Sigmoid colon (tissue), 7 donors: ENCODE measurements around the gene MZB1. TPM values are rescaled to one million over a fixed set of nuclear protein-coding genes. Genes with fewer than 3 reads are reported as not detected.

Experiments used
- DNase-seq: peaks from one replicate; pipeline ENCODE4 v3.0.0-alpha.2; 2019
- H3K27ac ChIP-seq, 4 donors: fragments of 200-600 bp; sonication (generic); one replicate each; pipeline ENCODE4 v1.5.1; 2016 to 2019; ENCODE audit warnings: mild to moderate bottlenecking in 1 of 4
- H3K27me3 ChIP-seq, 3 donors: fragments of 200-600 bp; sonication (generic); one replicate each; pipeline ENCODE4 v1.5.1; 2019; ENCODE audit warnings: mild to moderate bottlenecking in 1 of 3
- H3K36me3 ChIP-seq, 4 donors: fragments of 200-600 bp; sonication (generic); one replicate each; pipeline ENCODE4 v1.5.1; 2016 to 2019
- H3K4me1 ChIP-seq, 4 donors: fragments of 200-600 bp; sonication (generic); one replicate each; pipeline ENCODE4 v1.5.1; 2017 to 2019
- H3K4me3 ChIP-seq, 4 donors: fragments of 200-600 bp; sonication (generic); one replicate each; pipeline ENCODE4 v1.5.1; 2017 to 2019; ENCODE audit warnings: mild to moderate bottlenecking in 2 of 4, moderate library complexity in 1 of 4
- H3K9me3 ChIP-seq, 4 donors: fragments of 200-600 bp in 3 of 4; sonication (generic) in 3 of 4; one replicate each; pipeline versions ENCODE4 v1.5.1 to v1.6.1; 2013 to 2019
- EP300 ChIP-seq, 4 donors: sonication (generic); formaldehyde crosslinking; IDR thresholded peaks; one replicate each; pipeline ENCODE4 v1.6.1; 2017; ENCODE audit warnings: antibody characterized with exemption in 4 of 4
- POLR2A ChIP-seq, 2 donors: fragments of 450-650 bp; IDR thresholded peaks; one replicate each; pipeline ENCODE4 v1.6.1; 2016; ENCODE audit warnings: antibody characterized with exemption in 2 of 2, mild to moderate bottlenecking in 2 of 2, moderate library complexity in 2 of 2
- POLR2AphosphoS5 ChIP-seq, 4 donors: sonication (generic); formaldehyde crosslinking; IDR thresholded peaks; one replicate each; pipeline ENCODE4 v1.6.1; 2017; ENCODE audit warnings: antibody characterized with exemption in 4 of 4
- WGBS, 2 donors: extraction: QIAGEN DNeasy Blood & Tissue Kit; methylation state at CpG; one replicate each; pipeline ENCODE4 v1.1.7; 2013; 5-methylcytosine and 5-hydroxymethylcytosine counted together
- intact Hi-C: fragments of 100-400 bp; cut with DNase I; formaldehyde crosslinking; loops from one replicate; pipeline ENCODE4 v1.15.1; 2023
- polyA plus RNA-seq, 3 donors: library from polyadenylated mRNA; stranded (reverse); fragments of 200-250 nt; gene quantifications; one replicate each; pipeline ENCODE4 v1.2.3, GENCODE V29; 2013
- total RNA-seq, 4 donors: library from RNA; depleted of rRNA; stranded (reverse); fragments of >200 nt; gene quantifications; one replicate each; pipeline ENCODE4 v1.1.0, GENCODE V29; 2016
- TF ChIP-seq, protein P1 (sequence below), 4 experiments: fragments of 450-650 bp in 3 of 4; fragments of 200-600 bp in 1 of 4; IDR thresholded peaks; one replicate each; pipeline ENCODE4 v1.5.1; 2016 to 2019; ENCODE audit warnings: antibody characterized with exemption in 4 of 4, mild to moderate bottlenecking in 3 of 4, moderate library complexity in 2 of 4
- donor health status: healthy with polysubstance abuse.
- donor health status: Bipolar disorder and iron deficiency.
- donor health status: healthy.

Gene MZB1
- total and polyA plus RNA-seq, 7 donors: 2.2 to 29.2 (median 3.2) TPM; not detected in 3

DNA sequence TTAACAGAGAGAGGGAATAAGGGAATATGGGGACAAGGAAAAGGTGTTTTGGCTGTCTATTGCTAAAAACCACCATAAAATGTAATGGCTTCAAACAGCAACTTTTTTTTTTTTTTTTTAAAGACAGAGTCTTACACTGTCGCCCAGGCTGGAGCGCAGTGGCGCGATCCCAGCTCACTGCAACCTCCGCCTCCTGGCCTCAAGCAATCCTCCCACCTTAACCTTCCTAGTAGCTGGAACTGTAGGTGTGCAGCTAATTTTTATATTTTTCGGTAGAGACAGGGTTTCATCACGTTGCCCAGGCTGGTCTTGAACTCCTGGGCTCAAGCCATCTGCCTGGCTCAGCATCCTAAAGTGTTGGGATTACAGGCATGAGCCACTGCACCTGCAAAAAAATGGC is 18.5 kb upstream of the MZB1 start:
- H3K27ac ChIP-seq: no peak overlapping the region
- WGBS, 2 donors: 93 to 96% methylated on average over 7 of the region's 7 CpGs
- no peaks in the 10 kb centered on the region for H3K27me3 ChIP-seq
- H3K9me3 ChIP-seq: no peaks in the 10 kb centered on the region
- intact Hi-C loops: no loop called here
- H3K36me3 ChIP-seq: no peaks in the 10 kb centered on the region
- H3K4me3 ChIP-seq: no peak overlapping the region
- TF ChIP-seq EP300 (IDR thresholded peaks at IDR 0.05): no peak
- TF ChIP-seq, protein P1, sequence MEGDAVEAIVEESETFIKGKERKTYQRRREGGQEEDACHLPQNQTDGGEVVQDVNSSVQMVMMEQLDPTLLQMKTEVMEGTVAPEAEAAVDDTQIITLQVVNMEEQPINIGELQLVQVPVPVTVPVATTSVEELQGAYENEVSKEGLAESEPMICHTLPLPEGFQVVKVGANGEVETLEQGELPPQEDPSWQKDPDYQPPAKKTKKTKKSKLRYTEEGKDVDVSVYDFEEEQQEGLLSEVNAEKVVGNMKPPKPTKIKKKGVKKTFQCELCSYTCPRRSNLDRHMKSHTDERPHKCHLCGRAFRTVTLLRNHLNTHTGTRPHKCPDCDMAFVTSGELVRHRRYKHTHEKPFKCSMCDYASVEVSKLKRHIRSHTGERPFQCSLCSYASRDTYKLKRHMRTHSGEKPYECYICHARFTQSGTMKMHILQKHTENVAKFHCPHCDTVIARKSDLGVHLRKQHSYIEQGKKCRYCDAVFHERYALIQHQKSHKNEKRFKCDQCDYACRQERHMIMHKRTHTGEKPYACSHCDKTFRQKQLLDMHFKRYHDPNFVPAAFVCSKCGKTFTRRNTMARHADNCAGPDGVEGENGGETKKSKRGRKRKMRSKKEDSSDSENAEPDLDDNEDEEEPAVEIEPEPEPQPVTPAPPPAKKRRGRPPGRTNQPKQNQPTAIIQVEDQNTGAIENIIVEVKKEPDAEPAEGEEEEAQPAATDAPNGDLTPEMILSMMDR (IDR thresholded peaks at IDR 0.05): no peak
- peaks cover 0 to 37% (median 35%) of the 10 kb centered on the region in 4 donors for H3K4me1 ChIP-seq
- DNase-seq: no peak

DNA sequence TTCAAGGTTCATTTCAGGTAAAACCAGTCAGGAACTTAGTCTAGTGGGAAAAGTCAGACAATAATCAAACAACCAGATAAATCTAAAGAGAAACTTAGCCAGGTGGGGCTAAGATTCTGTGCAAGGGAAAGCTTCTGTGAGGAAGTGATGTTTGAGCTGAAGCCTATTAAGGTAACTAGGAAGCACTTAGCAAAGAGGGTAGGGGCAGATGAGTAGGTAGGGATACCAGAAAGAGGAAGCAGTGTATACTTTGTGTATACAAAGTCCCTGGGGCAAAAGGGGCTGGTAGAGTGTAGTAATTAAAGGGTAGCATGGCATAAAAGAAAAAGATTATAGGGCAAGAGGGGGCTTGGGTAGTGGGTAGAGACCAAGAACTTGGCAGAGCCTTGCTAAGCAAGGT is 17.8 kb upstream of the MZB1 start:
- H3K27me3 ChIP-seq: no peaks in the 10 kb centered on the region
- H3K36me3 ChIP-seq: no peaks in the 10 kb centered on the region
- TF ChIP-seq POLR2AphosphoS5 (IDR thresholded peaks at IDR 0.05) (no peak), EP300 (IDR thresholded peaks at IDR 0.05) (no peak), POLR2A (IDR thresholded peaks at IDR 0.05) (no peak)
- TF ChIP-seq, protein P1 (IDR thresholded peaks at IDR 0.05): no peak
- H3K27ac ChIP-seq: no peak overlapping the region
- no peaks in the 10 kb centered on the region for H3K9me3 ChIP-seq
- DNase-seq: no peak
- H3K4me3 ChIP-seq: no peak overlapping the region
- peaks cover 0 to 41% (median 38%) of the 10 kb centered on the region in 4 donors for H3K4me1 ChIP-seq
- intact Hi-C loops: no loop called here

DNA sequence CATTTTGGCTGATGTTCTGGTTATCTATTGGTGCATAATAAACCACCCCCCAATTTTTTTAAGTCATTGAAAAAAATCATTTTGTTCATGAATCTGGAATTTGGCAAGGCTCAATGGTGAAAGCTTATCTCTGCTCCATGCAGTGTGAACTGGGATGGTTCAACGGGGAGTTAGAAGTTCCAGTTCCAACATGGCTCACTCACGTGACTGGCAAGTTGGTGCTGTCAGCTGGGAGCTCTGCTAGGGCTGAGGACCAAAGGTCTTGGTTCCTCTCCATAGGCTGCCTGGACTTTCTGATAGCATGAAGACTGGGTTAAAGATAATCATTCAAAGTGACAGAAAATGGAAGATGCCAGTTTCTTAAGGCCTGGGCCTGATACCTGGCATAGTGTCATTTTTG is 17.2 kb upstream of the MZB1 start:
- no peaks in the 10 kb centered on the region for H3K36me3 ChIP-seq
- TF ChIP-seq EP300 (IDR thresholded peaks at IDR 0.05) (no peak), POLR2A (IDR thresholded peaks at IDR 0.05) (no peak), POLR2AphosphoS5 (IDR thresholded peaks at IDR 0.05) (no peak)
- TF ChIP-seq, protein P1 (IDR thresholded peaks at IDR 0.05): no peak
- H3K27ac ChIP-seq: no peak overlapping the region
- no peak overlapping the region for H3K4me3 ChIP-seq
- DNase-seq: no peak
- peaks cover 0 to 40% (median 37%) of the 10 kb centered on the region in 4 donors for H3K4me1 ChIP-seq
- WGBS, 2 donors: 93 to 95% methylated on average over 2 of the region's 2 CpGs
- no peaks in the 10 kb centered on the region for H3K27me3 ChIP-seq
- no peaks in the 10 kb centered on the region for H3K9me3 ChIP-seq
- intact Hi-C loops: no loop called here

DNA sequence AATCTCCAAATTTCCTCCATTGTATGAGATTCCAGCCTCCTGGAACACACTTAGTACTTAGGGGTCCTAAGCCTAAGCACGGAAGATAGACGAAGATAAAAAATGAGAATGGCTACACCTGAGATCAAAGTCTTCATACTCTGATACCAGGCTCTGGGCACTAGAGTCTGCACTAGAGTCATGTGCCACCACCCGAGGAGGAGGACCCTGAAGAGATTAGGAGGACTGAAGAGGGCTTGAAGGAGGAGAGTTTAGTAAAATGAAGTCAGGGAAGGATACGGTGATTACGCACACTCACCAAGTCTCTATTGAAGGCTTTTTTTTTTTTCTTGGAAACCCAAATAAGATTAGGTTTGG is 14.7 kb upstream of the MZB1 start:
- Histone ChIP-seq H3K36me3 (no peaks in the 10 kb centered on the region), H3K4me1 (peaks cover 0 to 18% (median 13%) of the 10 kb centered on the region in 4 donors), H3K4me3 (peak overlapping the region; percentile 37 to 55 (median 52)), H3K9me3 (no peaks in the 10 kb centered on the region), H3K27ac (peak overlapping the region; percentile 86 to 93 (median 90)), H3K27me3 (no peaks in the 10 kb centered on the region)
- no peak for DNase-seq
- intact Hi-C loops: loop anchor here (5.0 kb wide), 1 partner anchor 62 kb away; the partner anchor contains the start of gene PAIP2
- 42 to 65% methylated on average over 5 of the region's 5 CpGs for WGBS, 2 donors
- TF ChIP-seq, protein P1 (IDR thresholded peaks at IDR 0.05): no peak
- no peak for TF ChIP-seq POLR2AphosphoS5 (IDR thresholded peaks at IDR 0.05)
- no peak for TF ChIP-seq EP300 (IDR thresholded peaks at IDR 0.05)
- TF ChIP-seq POLR2A (IDR thresholded peaks at IDR 0.05): no peak
